ENCODE measurements around the gene SPATA21.
"Not testable (repeated sequence)": the region's sequence is repeated elsewhere in the genome, so short reads cannot be mapped to it uniquely, and the experiment has no call there.

Gene SPATA21

DNA sequence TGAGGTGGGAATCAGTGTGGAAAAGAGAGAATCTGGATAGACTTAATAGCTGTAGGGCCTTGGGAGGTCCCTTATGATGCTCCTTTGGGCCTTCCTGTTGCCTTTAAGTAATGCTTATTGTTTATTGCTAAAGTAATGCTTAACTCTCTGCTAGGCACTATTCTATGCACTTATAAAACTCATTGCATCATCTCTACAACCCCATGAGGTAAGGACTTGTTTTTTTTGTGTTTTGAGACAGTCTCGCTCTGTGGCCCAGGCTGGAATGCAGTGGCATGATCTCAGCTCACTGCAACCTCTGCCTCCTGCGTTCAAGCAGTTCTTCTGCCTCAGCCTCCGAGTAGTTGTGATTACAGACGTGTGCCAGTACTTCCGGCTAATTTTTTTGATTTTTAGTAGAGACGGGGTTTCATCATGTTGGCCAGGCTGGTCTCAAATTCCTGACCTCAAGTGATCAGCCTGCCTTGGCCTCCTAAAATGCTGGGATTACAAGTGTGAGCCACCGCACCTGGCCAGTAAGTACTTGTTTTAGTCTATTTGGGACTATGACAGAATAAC lies 25.6 kb upstream of the SPATA21 start:
- H3K4me3 ChIP-seq, result no peak overlapping the region
- peaks cover 18 to 80% (median 36%) of the 10 kb centered on the region in 3 donors for H3K36me3 ChIP-seq
- TF ChIP-seq, protein P1, sequence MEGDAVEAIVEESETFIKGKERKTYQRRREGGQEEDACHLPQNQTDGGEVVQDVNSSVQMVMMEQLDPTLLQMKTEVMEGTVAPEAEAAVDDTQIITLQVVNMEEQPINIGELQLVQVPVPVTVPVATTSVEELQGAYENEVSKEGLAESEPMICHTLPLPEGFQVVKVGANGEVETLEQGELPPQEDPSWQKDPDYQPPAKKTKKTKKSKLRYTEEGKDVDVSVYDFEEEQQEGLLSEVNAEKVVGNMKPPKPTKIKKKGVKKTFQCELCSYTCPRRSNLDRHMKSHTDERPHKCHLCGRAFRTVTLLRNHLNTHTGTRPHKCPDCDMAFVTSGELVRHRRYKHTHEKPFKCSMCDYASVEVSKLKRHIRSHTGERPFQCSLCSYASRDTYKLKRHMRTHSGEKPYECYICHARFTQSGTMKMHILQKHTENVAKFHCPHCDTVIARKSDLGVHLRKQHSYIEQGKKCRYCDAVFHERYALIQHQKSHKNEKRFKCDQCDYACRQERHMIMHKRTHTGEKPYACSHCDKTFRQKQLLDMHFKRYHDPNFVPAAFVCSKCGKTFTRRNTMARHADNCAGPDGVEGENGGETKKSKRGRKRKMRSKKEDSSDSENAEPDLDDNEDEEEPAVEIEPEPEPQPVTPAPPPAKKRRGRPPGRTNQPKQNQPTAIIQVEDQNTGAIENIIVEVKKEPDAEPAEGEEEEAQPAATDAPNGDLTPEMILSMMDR (IDR thresholded peaks at IDR 0.05), result no peak
- H3K9me3 ChIP-seq, result no peaks in the 10 kb centered on the region
- no peak overlapping the region for H3K27ac ChIP-seq
- H3K4me1 ChIP-seq, result no peaks in the 10 kb centered on the region
- no peak for DNase-seq
- intact Hi-C loops (cut with DNase I; ENCODE audit: low total_unique reads), result no loop called here
- no peaks in the 10 kb centered on the region for H3K27me3 ChIP-seq

DNA sequence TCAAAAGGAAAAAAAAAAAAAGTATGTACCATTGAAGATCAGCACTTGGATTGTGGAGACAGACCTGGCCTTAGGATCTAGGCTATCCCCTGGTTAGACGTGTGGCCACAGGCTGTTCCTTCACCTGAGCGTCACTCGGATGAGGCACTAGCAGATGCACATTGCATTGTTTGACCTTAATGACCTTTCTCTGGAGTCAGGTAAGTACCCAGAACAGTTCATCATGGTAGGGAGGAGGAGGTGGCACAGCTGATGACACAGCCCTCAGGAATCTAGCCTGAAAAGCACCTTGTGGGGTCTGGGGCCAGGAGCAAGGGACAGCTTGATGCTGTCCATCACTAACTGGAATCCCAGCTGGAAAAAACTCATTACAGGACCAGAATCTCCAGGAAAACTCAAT lies 24.5 kb upstream of the SPATA21 start:
- H3K27me3 ChIP-seq, result no peaks in the 10 kb centered on the region
- no peaks in the 10 kb centered on the region for H3K9me3 ChIP-seq
- peaks cover 27 to 90% (median 43%) of the 10 kb centered on the region in 3 donors for H3K36me3 ChIP-seq
- no peak overlapping the region for H3K27ac ChIP-seq
- H3K4me1 ChIP-seq, result peaks cover 0 to 7% (median 0%) of the 10 kb centered on the region in 4 donors
- TF ChIP-seq, protein P1 (IDR thresholded peaks at IDR 0.05), result no peak
- H3K4me3 ChIP-seq, result no peak overlapping the region
- intact Hi-C loops (cut with DNase I; ENCODE audit: low total_unique reads), result no loop called here
- no peak for DNase-seq

DNA sequence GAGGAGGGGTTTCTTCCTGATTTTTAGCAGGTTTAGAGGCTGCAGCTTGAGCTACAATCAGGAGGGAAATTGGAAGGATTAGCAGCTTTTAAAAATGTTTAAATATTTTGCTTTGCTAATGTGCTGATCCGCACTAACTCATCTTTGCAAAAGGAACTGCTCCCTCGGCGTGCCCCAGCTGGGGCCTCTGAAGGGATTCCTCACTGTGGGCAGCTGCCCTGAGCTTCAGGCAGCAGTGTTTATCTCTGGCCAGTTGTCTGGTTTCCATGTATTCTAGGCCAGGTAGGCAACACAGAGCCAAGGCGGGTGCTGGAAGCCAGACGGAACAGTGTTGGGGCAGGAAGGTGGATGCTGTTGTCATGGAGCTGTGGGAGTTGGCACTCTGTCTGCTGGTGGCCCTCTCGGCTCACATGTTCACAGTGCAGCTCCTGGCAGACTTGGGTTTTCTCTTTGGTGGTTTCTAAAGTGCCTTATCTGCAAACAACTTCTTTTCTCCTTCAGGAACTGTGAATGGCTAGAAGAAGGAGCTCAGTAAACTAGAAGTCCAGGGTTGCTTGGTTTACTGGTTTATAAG lies 22.2 kb upstream of the SPATA21 start:
- Histone ChIP-seq H3K27ac (no peak overlapping the region), H3K4me1 (peaks cover 0 to 7% (median 0%) of the 10 kb centered on the region in 4 donors), H3K27me3 (no peaks in the 10 kb centered on the region), H3K9me3 (no peaks in the 10 kb centered on the region), H3K4me3 (no peak overlapping the region), H3K36me3 (peaks cover 35 to 94% (median 65%) of the 10 kb centered on the region in 3 donors)
- DNase-seq, result no peak
- TF ChIP-seq, protein P1 (IDR thresholded peaks at IDR 0.05), result no peak
- intact Hi-C loops (cut with DNase I; ENCODE audit: low total_unique reads), result no loop called here

DNA sequence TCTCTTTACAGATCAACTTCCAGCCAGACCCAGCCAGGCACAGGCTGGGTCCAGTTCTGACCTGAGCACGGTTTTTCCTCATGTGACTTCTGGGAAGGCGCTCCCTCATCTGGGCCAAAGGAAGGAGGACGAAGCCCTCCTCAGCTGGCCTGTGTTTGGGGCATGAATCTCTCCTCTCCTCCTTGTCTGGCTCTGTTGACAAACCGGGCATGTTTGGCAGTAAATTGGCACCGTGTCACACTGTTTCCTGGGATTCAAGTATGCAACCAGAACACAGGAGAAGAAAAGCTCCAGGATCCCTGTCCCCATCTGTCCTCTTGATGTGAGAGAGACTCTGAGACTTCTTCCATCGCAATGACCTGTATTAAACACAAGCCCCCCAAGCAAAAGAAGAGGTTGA lies 21.6 kb upstream of the SPATA21 start:
- no peak overlapping the region for H3K4me3 ChIP-seq
- intact Hi-C loops (cut with DNase I; ENCODE audit: low total_unique reads), result no loop called here
- H3K9me3 ChIP-seq, result no peaks in the 10 kb centered on the region
- peaks cover 40 to 97% (median 71%) of the 10 kb centered on the region in 3 donors for H3K36me3 ChIP-seq
- H3K4me1 ChIP-seq, result peaks cover 0 to 7% (median 0%) of the 10 kb centered on the region in 4 donors
- H3K27me3 ChIP-seq, result no peaks in the 10 kb centered on the region
- no peak overlapping the region for H3K27ac ChIP-seq
- TF ChIP-seq, protein P1 (IDR thresholded peaks at IDR 0.05), result no peak
- no peak for DNase-seq

DNA sequence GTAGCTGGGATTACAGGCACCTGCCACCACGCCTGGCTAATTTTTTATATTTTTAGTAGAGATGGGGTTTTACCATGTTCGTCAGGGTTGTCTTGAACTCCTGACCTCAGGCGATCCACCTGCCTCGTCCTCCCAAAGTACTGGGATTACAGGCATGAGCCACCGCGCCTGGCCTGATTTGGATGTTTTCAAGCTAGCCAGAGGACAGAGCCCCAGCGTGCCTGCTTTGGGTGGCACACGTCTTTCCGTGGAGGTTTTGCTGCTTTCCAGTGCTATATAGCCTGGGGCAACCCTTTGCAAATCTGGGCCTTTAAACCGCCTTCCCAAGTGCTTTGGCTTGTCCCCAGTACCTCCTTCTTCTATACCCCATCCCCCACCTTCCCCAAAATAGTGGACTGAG lies 18.9 kb upstream of the SPATA21 start:
- peaks cover 66 to 98% (median 85%) of the 10 kb centered on the region in 3 donors for H3K36me3 ChIP-seq
- DNase-seq; H3K27ac ChIP-seq; H3K4me1 ChIP-seq; H3K4me3 ChIP-seq; intact Hi-C loops (cut with DNase I; ENCODE audit: low total_unique reads); H3K27me3 ChIP-seq; H3K9me3 ChIP-seq: not testable (repeated sequence)

DNA sequence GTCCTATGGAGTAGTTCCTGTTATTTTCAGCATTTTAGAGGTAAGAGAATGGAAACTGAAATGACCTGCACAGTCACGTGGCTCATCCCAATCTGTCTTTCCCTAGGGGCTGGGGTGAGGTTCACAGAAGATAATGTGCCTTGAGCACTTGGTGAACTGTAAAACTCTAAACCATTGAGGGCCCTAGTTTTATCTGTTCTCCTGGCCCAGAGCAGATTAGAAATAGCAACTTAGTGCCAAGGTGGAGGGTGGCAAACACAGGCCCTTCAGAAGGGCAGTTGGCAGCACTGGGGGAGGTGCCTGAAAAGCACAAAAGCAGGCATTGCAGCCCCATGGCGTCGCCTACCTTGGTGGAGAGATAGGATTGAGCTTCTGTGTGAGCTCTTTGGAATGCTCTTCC lies 17.7 kb upstream of the SPATA21 start:
- intact Hi-C loops (cut with DNase I; ENCODE audit: low total_unique reads); H3K9me3 ChIP-seq; H3K27ac ChIP-seq; H3K4me1 ChIP-seq; H3K27me3 ChIP-seq; H3K4me3 ChIP-seq; DNase-seq: not testable (repeated sequence)
- peaks cover 63 to 97% (median 85%) of the 10 kb centered on the region in 3 donors for H3K36me3 ChIP-seq
